ENCODE measurements around the gene NT5DC1. TPM values are rescaled to one million over a fixed set of nuclear protein-coding genes. Genes with fewer than 3 reads are reported as not detected.

NT5DC1 gene
- total and polyA plus RNA-seq, 2 experiments from 2014 or later, result 27.0 to 29.8 TPM

DNA sequence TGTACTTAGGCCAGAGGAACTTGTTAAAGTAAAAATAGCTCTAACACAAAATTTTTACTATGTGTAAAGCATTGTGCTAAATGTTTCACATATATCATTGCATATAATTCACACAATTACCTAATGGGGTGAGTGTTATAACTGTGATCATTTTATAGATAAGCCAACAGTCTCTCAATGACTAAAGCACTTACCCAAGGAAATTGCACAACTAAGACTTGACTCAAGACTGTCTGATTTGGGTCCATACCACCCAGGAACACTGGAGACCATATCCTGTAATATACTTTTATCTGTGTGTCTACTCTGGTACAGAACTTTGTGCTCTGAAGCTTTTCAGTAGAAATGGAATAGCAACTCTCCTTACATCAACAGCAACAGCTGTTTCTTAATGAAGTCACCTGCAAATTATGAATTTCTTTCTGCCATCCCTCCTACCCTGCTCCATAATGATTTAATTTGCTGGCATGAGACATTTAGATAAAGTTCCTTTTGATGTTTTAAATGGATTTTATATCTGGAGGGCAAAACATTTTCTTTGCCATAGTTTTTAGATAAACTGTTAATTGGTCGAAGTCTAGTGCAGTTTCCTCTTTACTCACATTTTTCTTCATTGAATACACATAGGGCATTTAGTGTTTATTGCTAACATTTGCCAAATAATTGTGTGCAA lies 105.7 kb downstream of the NT5DC1 start:
- H3K9me2 ChIP-seq (ENCODE audit: insufficient read depth), result no peaks in the 10 kb centered on the region
- H3K27ac ChIP-seq (ENCODE audit: low read depth), result no peak overlapping the region
- no peaks in the 10 kb centered on the region for H3K36me3 ChIP-seq (ENCODE audit: insufficient read depth)
- Mint-ChIP-seq H3K4me1 (peaks cover 4% of the 10 kb centered on the region; the same call in 1 of the 3 replicates), H3K9me3 (no peaks in the 10 kb centered on the region), H3K27me3 (ENCODE audit: insufficient read depth, low read depth, poor library complexity) (no peaks in the 10 kb centered on the region), H3K27ac (no peak overlapping the region), H3K4me3 (no peak overlapping the region), H3K36me3 (ENCODE audit: low read depth) (no peaks in the 10 kb centered on the region)
- no peak overlapping the region for H3K4me2 ChIP-seq
- TF ChIP-seq EZH2phosphoT487 (IDR thresholded peaks at IDR 0.05; ENCODE audit: unreplicated experiment) (no peak), ZNF114 (CRISPR knock-in tag; IDR thresholded peaks at IDR 0.05) (no peak)
- no peaks in the 10 kb centered on the region for H4K20me1 ChIP-seq (replicated peaks; ENCODE audit: insufficient read depth)
- no peak for DNase-seq (ENCODE audit: low spot score)
- ATAC-seq, result no peak
- no peak overlapping the region for H2AFZ ChIP-seq
- no peaks in the 10 kb centered on the region for H3K4me1 ChIP-seq (ENCODE audit: insufficient read depth)
- H3K79me2 ChIP-seq (replicated peaks; ENCODE audit: insufficient read depth), result no peaks in the 10 kb centered on the region
- H3F3A ChIP-seq (replicated peaks; ENCODE audit: low read depth), result no peaks in the 10 kb centered on the region
- no peaks in the 10 kb centered on the region for H3K27me3 ChIP-seq (ENCODE audit: insufficient read depth)
- no peak overlapping the region for H3K4me3 ChIP-seq

DNA sequence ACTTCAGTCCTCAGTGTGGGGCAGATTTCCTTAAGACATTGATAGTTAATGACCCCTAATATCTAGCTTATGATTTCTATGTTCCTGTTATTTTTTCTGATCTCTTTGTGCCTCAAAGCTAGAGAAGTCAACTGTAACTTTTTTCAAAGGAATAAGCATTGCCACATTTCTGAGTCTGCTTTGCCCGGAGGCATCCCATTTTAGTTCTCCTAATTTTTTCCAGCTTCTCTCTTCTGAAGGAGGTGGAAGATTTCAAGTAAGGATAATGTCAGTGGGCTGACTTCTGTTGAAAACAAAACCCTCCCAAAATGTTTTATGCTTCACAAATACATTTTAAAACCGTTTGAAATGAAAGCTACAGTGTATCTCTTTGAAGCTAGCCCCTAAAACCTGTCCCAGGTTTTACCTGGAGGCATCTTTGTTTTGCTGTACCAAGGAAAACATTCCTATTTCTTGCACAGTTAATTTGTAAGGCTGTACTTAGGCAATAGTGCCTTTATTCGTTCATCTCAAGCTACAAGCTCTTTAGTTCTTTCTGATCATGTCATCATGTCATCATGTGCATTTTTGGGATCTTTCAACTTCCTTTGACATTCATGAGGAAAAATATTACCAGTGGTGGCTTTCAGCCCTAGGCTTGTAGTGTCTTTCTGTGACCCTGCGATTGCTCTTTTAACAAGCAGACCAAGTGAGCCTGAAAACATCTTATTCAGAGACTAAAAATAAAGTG lies 107.6 kb downstream of the NT5DC1 start:
- TF ChIP-seq, protein P1, sequence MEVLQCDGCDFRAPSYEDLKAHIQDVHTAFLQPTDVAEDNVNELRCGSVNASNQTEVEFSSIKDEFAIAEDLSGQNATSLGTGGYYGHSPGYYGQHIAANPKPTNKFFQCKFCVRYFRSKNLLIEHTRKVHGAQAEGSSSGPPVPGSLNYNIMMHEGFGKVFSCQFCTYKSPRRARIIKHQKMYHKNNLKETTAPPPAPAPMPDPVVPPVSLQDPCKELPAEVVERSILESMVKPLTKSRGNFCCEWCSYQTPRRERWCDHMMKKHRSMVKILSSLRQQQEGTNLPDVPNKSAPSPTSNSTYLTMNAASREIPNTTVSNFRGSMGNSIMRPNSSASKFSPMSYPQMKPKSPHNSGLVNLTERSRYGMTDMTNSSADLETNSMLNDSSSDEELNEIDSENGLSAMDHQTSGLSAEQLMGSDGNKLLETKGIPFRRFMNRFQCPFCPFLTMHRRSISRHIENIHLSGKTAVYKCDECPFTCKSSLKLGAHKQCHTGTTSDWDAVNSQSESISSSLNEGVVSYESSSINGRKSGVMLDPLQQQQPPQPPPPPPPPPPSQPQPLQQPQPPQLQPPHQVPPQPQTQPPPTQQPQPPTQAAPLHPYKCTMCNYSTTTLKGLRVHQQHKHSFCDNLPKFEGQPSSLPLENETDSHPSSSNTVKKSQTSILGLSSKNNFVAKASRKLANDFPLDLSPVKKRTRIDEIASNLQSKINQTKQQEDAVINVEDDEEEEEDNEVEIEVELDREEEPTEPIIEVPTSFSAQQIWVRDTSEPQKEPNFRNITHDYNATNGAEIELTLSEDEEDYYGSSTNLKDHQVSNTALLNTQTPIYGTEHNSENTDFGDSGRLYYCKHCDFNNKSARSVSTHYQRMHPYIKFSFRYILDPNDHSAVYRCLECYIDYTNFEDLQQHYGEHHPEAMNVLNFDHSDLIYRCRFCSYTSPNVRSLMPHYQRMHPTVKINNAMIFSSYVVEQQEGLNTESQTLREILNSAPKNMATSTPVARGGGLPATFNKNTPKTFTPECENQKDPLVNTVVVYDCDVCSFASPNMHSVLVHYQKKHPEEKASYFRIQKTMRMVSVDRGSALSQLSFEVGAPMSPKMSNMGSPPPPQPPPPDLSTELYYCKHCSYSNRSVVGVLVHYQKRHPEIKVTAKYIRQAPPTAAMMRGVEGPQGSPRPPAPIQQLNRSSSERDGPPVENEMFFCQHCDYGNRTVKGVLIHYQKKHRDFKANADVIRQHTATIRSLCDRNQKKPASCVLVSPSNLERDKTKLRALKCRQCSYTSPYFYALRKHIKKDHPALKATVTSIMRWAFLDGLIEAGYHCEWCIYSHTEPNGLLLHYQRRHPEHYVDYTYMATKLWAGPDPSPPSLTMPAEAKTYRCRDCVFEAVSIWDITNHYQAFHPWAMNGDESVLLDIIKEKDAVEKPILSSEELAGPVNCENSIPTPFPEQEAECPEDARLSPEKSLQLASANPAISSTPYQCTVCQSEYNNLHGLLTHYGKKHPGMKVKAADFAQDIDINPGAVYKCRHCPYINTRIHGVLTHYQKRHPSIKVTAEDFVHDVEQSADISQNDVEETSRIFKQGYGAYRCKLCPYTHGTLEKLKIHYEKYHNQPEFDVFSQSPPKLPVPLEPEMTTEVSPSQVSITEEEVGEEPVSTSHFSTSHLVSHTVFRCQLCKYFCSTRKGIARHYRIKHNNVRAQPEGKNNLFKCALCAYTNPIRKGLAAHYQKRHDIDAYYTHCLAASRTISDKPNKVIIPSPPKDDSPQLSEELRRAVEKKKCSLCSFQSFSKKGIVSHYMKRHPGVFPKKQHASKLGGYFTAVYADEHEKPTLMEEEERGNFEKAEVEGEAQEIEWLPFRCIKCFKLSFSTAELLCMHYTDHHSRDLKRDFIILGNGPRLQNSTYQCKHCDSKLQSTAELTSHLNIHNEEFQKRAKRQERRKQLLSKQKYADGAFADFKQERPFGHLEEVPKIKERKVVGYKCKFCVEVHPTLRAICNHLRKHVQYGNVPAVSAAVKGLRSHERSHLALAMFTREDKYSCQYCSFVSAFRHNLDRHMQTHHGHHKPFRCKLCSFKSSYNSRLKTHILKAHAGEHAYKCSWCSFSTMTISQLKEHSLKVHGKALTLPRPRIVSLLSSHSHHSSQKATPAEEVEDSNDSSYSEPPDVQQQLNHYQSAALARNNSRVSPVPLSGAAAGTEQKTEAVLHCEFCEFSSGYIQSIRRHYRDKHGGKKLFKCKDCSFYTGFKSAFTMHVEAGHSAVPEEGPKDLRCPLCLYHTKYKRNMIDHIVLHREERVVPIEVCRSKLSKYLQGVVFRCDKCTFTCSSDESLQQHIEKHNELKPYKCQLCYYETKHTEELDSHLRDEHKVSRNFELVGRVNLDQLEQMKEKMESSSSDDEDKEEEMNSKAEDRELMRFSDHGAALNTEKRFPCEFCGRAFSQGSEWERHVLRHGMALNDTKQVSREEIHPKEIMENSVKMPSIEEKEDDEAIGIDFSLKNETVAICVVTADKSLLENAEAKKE (CRISPR knock-in tag; IDR thresholded peaks at IDR 0.05), result no peak
- no peak overlapping the region for H2AFZ ChIP-seq
- no peak overlapping the region for H3K4me3 ChIP-seq
- Mint-ChIP-seq H3K9me3 (no peaks in the 10 kb centered on the region), H3K4me3 (no peak overlapping the region), H3K4me1 (peaks cover 4% of the 10 kb centered on the region; the same call in 1 of the 3 replicates), H3K27me3 (ENCODE audit: insufficient read depth, low read depth, poor library complexity) (no peaks in the 10 kb centered on the region), H3K36me3 (ENCODE audit: low read depth) (no peaks in the 10 kb centered on the region), H3K27ac (no peak overlapping the region)
- no peaks in the 10 kb centered on the region for H3F3A ChIP-seq (replicated peaks; ENCODE audit: low read depth)
- H3K79me2 ChIP-seq (replicated peaks; ENCODE audit: insufficient read depth), result no peaks in the 10 kb centered on the region
- no peak overlapping the region for H3K4me2 ChIP-seq
- H3K36me3 ChIP-seq (ENCODE audit: insufficient read depth), result no peaks in the 10 kb centered on the region
- H4K20me1 ChIP-seq (replicated peaks; ENCODE audit: insufficient read depth), result no peaks in the 10 kb centered on the region
- DNase-seq (ENCODE audit: low spot score) (no peak), ATAC-seq (no peak)
- H3K4me1 ChIP-seq (ENCODE audit: insufficient read depth), result no peaks in the 10 kb centered on the region
- H3K27me3 ChIP-seq (ENCODE audit: insufficient read depth), result no peaks in the 10 kb centered on the region
- H3K9me2 ChIP-seq (ENCODE audit: insufficient read depth), result no peaks in the 10 kb centered on the region
- H3K27ac ChIP-seq (ENCODE audit: low read depth), result no peak overlapping the region

Measured in GM23338 (cell line).